ENCODE data around the gene CD22.

DNA sequence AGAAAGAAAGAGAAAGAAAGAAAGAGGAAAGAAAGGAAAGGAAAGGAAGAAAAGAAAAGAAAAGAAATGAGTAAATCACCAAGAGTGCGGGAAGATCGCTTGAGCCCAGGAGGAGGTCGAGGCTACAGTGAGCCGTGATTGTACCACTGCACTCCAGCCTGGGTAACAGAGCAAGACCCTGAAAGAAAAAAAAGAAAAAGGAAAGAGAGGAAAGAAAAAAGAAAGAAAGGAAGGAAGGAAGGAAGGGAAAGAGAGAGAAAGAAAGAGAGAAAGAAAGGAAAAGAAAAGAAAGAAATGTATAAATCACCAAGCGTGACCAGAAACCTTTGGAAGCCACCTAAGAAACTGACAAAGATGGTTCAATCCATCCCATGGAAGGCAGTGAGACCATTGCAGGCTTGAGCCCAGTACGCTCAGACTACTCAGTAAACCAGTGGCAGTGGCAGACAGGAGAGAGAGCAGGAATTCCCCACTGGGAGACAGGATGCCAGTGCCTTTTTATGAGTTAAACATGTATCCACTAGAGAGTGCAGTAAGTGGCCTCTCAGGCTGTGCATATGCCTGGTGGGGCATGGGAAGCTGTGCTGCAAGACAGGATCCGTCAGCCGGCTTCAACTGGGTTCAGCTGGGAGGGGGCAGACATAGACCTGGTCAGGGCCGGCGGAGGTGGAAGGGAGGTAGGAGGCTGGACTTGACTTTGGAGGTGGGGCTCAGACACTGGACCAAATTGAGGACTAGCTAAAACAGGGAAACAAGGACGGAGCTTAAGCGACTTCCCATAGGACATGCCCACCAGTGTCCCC is 46.7 kb downstream of the CD22 start:
- TF ChIP-seq, protein P1, sequence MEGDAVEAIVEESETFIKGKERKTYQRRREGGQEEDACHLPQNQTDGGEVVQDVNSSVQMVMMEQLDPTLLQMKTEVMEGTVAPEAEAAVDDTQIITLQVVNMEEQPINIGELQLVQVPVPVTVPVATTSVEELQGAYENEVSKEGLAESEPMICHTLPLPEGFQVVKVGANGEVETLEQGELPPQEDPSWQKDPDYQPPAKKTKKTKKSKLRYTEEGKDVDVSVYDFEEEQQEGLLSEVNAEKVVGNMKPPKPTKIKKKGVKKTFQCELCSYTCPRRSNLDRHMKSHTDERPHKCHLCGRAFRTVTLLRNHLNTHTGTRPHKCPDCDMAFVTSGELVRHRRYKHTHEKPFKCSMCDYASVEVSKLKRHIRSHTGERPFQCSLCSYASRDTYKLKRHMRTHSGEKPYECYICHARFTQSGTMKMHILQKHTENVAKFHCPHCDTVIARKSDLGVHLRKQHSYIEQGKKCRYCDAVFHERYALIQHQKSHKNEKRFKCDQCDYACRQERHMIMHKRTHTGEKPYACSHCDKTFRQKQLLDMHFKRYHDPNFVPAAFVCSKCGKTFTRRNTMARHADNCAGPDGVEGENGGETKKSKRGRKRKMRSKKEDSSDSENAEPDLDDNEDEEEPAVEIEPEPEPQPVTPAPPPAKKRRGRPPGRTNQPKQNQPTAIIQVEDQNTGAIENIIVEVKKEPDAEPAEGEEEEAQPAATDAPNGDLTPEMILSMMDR (IDR thresholded peaks at IDR 0.05), result no peak
- TF ChIP-seq POLR2A (IDR thresholded peaks at IDR 0.05) (no peak), EP300 (IDR thresholded peaks at IDR 0.05) (no peak)

Data from tibial nerve (tissue), 4 donors.